ACHN (cell line): ENCODE measurements around the gene PIWIL1.

Source experiments
- DNase-seq: peaks from one replicate; pipeline ENCODE4 v3.0.0-alpha.2; 2015
- in situ Hi-C: cut with HindIII; loops from 2 replicates; pipeline ENCODE4 v1.10.0; 2017; ENCODE audit warnings: low sequenced_read_pairs, low pct_ligation_motif_present, low pct_unique_long_range_greater_than_20kb

Gene PIWIL1

DNA sequence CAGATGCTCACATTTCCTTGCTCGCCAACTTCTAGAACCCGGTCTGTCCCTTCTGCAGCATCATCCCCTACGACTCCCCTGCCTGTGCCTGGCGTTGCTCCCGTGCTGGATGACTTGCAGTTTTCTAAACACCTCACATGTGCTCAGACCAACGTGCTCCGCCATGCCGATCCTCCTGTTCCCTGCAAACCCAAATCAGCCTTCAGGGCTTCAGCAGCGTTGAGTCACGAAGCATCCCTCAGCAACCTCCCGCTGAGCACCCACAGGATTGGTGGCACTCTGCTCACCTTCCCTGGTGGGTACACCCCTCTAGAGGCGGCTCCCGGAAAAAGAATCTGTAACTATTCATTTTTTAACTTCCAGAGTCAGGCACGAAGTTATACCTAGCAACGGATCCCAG is 2.8 kb upstream of the PIWIL1 start:
- in situ Hi-C loops: loop anchor here (25.0 kb wide), 1 partner anchor 298 kb away; no protein-coding TSS in a partner anchor
- DNase-seq: no peak

DNA sequence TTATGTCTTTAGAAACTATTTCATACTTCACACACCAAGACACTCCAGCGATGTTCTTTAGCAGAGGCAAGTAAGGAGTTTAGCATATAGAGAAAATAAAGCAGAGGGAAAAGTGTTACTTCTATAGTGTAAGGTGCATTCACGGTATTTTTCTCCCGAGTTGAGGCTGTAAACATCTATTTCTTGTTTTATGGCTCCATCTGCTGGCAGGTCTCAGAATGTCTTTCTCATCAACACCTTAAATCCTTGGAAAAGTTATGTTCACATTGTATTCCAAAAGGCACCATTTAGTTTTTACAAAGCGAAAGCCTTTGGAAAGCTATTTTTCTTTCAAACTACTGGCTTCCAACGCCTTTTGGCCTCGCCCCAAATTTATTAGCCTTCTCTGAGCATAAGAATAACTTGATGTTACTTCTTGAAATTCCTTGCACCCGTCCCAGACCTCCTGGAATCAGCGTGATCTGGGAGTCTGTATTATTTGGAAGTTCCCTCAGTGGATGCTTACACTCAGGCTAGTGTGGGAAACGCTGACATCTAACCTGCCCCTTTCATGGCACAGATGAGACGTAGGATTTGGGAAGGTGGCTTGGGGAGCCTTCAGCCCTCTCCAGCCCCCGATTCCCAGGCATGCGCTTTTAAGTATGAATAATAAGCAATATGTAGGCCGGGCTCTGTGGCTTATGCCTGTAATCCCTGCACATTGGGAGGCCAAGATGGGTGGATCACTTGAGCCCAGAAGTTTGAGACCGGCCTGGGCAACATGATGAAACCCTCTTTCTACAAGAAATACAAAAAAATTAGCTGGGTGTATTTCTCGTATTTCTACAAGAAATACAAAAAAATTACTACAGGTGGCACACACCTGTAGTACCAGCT is 1.9 kb upstream of the PIWIL1 start:
- in situ Hi-C loops: loop anchor here (25.0 kb wide), 1 partner anchor 298 kb away; no protein-coding TSS in a partner anchor
- peak; percentile 76 for DNase-seq

DNA sequence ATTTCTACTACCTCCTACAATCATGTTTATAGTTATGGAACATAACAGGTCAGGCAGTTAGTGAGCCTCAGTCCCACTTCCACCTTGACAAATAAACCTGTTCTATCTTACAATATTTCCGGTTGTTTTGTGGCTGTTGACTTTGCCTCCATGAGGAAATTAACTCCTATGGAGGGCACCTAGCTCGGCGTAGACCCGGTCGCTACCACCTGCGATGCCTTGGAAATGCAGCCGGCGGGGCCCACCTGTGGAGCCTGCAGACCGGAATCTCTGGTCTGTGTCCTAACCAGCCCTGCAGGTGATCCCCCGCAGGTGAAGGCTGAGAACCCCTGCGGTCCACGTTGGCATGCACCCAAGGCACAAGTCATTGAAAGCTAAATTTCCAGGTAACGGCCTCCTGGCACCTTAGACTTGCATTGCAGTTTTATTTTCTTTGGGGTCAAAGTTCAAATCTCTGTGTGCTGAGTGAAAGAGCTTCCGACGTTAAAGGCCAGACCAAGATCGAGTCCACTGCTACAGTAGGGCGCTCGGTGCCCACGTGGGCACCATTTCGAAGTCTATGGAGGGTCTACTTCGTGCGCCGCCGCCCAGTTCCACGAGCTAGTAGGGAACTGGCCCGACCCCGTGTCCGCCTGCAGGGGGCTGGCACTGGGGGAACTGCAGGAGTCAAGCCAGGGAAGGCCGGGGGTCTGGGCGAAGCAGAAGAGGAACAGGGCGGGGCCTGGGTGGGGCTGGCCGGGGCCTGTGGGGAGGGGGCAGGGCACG is 782 bp upstream of the PIWIL1 start:
- in situ Hi-C loops: loop anchor here (25.0 kb wide), 1 partner anchor 300 kb away; no protein-coding TSS in a partner anchor

DNA sequence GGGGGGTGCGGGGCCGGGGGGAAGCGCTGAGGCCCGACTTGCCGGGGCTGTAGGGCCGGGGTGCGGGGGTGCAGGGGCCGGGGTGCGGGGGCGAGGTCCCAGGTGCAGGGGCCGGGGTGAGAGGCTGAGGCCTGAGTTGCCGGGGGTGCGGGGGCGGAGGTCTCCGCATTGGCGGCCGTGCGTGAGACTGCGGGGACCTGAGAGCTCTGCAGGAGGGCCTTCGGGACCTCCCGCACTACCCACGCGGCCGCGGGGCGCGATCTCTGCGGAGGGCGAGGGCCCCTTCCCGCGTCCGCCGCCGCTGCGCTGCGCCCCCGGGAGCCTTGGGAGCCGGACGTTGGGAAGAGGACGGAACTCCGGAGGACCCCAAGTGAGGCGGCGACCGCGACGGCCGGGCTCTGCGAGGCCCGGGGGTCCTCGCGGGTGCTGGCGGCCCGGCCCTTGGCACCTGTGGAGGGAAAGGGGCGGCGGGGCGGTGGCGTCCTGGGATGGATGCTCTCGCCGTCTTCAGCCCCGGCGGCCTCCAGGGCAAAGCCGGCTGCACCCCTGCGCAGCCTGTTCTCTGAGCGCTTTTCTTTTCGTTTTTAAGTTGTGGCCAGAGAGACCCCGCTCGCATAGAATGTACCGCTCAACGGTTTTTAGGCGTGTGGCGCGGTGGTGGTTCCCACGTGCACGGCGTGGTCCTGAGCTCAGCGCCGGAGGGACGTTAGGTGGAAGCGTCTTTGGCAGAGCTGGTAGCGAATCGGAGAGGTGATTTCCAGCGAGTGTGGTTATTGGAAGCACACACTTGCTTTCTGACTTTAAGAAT is 1.3 kb downstream of the PIWIL1 start:
- in situ Hi-C loops: loop anchor here (25.0 kb wide), 1 partner anchor 302 kb away; no protein-coding TSS in a partner anchor
- no peak for DNase-seq

More for the DNA sequence above, 782 bp upstream of the PIWIL1 start:
- DNase-seq: no peak

DNA sequence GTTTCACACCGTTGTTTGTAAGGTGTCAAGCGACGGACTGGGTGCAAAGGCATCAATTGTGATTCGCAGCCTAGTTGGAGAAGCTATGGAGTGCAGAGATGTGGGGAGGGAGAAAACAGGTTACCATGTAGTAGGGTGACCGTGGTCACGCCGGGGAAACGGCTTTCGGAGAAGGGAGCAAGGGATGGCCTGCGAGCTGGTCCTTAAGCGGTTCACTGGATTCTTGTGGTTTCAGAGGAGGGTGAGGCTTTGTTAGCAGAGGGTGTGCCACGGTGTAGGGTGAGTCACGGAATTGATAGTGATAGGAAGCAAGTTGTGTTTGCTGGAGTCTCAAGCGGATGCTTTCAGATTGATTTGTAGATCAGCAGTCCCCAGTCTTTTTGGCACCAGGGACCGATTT is 2.3 kb downstream of the PIWIL1 start:
- in situ Hi-C loops: loop anchor here (25.0 kb wide), 1 partner anchor 303 kb away; no protein-coding TSS in a partner anchor
- DNase-seq: no peak

DNA sequence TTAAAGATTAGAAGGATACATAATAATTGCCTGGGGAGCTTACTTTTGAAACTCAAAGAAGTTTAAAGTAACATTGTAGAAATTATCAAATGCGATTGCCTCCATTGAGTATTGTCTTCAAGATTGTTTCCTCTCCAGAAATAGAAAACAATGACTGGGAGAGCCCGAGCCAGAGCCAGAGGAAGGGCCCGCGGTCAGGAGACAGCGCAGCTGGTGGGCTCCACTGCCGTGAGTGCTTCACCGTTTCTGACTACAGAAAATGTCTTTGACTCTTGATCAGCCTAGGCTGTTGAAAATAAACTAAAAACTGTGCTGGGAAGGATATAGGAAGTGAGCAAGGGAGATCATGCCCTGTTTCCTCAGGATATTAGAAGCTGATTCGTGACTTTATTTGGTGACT is 4.8 kb downstream of the PIWIL1 start:
- DNase-seq: no peak
- in situ Hi-C loops: loop anchor here (25.0 kb wide), 1 partner anchor 305 kb away; no protein-coding TSS in a partner anchor

DNA sequence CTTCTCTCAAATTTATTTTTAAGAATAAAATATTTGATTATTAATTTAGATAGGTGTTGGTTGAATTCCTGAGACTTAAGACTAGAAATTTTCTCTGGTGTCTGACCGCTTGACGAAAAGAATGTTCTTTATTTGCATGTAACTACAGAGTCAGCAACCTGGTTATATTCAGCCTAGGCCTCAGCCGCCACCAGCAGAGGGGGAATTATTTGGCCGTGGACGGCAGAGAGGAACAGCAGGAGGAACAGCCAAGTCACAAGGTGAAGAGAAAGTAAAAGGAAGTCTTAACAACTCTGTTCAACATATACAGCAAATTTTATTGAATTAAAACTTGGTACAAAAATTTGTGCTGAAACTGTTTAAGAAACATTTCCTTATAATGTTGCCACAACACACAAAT is 5.2 kb downstream of the PIWIL1 start:
- in situ Hi-C loops: loop anchor here (25.0 kb wide), 1 partner anchor 306 kb away; no protein-coding TSS in a partner anchor
- no peak for DNase-seq

DNA sequence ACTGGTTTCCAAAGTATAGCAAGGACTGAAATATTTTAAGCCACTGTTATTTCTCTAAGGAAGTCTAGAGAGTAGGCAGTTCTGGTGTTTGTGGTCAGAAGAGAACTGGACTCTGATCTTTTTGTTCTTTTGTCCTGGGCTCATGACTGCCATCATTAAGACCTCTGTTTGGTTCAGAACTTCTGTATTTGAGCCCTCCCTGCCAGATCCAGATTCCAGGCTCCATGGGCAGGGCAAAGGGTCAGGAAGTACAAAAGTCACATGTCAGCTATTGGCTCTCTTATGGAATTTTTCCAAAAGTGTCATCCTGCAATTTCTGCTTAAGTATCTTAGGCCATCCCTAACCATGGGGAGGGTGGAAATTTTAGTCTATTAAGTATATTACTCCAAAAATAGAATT is 6.8 kb downstream of the PIWIL1 start:
- no peak for DNase-seq
- in situ Hi-C loops: loop anchor here (25.0 kb wide), 1 partner anchor 307 kb away; no protein-coding TSS in a partner anchor

DNA sequence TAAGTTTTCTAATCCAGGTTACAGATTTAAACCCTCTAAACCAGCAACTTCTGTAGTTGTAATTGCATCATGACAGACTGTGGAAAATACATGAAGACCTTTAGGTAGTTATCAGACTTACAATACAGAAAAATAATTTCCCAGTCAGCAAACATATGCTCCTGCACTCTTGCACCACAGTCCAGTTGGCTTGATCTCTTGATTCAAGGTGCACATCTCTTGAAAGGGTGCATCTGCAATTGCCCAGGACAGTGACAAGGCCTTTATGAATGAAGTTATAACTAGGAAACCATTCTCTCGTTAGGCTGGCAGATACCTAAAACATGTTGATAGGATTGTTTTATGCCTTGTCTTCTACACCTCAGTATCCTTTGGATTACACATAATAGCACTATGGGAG is 7.6 kb downstream of the PIWIL1 start:
- in situ Hi-C loops: loop anchor here (25.0 kb wide), 1 partner anchor 308 kb away; no protein-coding TSS in a partner anchor
- DNase-seq: no peak

DNA sequence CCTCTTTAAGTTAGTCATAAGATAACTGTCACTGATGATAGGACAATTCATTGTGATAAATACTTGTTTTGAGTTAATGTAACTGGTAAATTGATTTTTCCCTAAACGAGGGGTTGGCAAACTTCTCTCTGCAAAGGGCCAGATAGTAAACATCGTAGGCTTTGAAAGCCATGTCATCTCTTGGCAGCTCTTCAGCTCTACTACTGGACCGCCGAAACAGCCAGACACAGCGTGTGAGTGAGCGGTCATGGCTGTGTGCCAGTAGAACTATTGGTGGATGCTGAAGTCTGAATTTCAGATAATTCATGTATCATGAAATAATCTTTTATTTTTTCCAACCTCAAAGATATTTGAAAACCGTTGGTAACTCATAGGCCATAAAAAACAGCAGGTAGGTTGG is 9.9 kb downstream of the PIWIL1 start:
- DNase-seq: no peak
- in situ Hi-C loops: loop anchor here (25.0 kb wide), 1 partner anchor 310 kb away; no protein-coding TSS in a partner anchor

DNA sequence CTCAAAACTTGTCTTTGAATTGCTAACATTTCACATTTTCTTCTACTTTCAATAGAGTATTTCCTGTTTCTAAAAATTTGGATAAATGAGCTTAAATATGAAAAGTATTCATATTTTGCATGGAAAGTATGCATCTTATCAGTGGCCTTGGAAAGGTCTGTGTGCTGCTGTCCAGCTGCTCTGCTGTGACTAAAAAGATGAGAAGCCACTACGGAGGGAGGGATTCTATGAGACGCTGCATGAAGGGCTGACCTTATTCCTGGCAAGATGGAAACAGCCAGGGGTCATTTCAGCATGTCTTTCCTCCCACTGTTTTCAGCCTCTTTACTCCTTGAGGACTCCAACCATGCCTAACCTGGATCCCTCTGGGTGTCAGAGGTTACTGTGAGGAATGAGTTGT is 13.0 kb downstream of the PIWIL1 start:
- DNase-seq: no peak
- in situ Hi-C loops: no loop called here

DNA sequence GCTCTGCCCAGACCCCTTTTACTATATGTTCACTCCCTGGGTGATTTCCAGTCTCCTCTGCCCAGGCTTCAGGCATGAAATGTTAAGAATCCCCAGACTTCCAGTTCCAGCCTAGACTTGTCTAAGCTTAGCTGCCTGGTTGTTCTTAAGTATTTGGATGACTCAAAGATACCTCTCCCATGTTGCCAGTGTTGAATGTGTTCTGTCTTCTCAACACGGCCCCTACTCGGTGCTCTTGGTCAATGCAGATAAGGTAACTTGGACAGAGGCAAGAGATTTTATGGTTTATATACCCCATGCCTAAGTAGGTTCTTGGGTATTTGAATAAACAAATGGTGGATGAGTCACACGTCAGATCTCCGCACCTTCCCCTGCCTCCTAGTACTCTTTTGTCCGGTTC is 13.6 kb downstream of the PIWIL1 start:
- in situ Hi-C loops: no loop called here
- no peak for DNase-seq

DNA sequence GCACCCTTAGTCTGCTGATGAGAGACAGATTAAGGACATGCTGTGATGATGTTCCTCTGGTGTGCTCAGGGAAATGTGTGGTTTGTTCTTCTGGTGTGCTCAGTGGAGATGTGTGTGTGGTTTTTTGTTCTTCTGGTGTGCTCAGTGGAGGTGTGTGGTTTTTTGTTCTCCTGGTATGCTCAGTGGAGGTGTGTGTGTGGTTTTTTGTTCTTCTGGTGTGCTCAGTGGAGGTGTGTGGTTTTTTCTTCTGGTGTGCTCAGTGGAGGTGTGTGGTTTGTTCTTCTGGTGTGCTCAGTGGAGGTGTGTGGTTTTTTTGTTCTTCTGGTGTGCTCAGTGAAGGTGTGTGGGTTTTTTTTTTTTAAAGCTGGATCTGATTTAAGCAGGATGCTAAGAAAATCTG is 15.4 kb downstream of the PIWIL1 start:
- in situ Hi-C loops: no loop called here
- DNase-seq: no peak

DNA sequence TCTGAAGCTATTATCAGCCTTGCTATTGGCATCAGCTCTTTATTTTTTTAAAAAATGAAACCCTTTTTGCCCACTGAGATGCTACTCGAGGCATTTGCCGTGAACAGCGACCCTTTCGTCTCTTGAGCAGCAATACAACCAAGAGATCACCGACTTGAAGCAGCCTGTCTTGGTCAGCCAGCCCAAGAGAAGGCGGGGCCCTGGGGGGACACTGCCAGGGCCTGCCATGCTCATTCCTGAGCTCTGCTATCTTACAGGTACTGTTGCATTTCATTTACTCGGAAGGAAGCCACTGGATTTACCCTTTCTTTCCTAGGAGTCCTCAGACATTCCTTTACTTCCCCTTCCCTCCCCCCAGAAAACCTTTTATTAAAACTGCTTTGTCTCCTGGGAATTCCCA is 16.7 kb downstream of the PIWIL1 start:
- DNase-seq: no peak

DNA sequence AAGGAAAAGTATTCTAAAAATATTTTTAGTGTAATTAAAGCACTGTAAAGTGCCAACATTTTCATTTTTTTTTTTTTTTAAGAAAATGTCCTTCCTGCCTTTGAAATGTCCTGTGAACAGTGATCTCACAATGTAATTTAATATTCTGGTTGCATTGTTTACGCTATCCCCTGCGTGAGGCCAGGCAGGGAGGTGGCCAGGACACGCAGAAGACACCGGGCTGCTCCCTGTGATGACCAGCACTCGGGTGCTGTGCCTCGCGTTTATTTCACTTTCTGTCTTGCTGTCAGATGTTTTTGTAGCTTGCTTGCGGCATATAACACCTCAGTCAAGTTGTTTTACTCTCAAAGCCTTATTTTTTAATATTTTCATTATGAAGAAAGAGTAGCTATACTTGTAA is 18.5 kb downstream of the PIWIL1 start:
- no peak for DNase-seq
- in situ Hi-C loops: no loop called here

More for the DNA sequence above, 16.7 kb downstream of the PIWIL1 start:
- in situ Hi-C loops: no loop called here

DNA sequence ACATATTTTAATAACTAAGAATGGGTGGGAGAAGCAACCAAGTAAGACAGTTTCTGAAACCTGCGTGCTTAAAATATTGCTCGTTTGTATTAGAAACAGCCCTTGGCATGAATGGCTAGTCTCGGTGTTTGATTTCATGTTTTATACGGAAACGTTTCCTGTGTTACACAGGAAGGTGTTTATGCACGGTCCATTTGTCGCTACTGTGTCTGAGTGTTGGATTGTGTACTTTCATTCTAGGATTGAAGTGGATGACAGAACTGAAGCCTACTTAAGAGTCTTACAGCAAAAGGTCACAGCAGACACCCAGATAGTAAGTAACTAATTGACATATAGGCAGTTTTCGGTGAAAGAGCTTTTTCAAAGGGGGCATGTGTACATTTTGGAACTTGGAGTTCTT is 19.6 kb downstream of the PIWIL1 start:
- DNase-seq: no peak
- in situ Hi-C loops: no loop called here

DNA sequence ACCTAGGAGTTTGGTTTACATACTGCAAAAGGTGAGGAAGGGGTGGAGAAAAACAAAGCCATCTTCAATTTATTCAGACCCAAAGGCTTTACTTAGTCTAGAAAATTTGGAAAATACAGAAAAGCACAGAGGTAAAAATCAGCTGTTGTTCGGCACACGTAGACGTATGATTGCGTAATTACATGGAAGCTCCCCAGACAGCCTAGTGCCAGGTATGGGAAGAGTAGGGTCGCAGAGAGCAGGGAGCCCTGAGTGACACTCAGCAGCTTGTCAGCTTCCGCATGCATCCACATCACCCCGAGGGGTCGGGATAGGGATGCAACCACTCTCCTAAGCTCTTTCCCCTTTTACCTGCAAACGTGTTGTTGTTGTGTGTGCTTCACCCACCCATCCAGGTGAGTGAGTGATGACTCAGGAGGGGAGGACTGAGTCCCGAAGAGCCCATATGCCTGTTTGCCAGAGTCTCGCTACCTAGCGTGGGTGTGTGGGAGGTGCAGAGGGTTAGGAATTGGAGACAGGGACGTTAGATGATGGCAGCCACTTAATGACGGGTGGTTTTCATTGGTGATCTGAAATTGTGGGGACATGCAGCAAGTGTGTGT is 20.1 kb downstream of the PIWIL1 start:
- DNase-seq: no peak
- in situ Hi-C loops: no loop called here

DNA sequence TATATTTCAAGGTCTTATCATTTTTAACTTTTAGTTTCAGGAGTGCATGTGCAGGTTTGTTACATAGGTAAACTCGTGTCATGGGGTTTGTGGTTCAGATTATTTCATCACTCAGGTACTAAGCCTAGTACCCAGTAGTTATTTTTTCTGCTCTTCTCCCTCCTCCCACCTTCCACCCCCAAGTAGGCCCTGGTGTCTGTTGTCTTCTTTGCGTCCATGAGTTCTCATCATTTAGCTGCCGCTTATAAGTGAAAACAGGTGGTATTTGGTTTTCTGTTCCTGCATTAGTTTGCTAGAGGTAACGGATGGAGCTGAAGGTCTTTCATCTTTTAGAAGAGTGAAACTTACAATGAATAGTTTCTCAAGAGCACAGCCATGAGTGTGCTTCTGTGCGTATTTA is 24.4 kb downstream of the PIWIL1 start:
- in situ Hi-C loops: no loop called here
- DNase-seq: no peak
